GM19438 (cell line): Measurements from ENCODE around the gene FAM43B.

ENCODE experiments used
- ATAC-seq: cut with Tn5 transposase; IDR thresholded peaks from one replicate; pipeline ENCODE4 v1.9.1; 2021; ENCODE audit warnings: low read depth; ENCODE audit not compliant: unreplicated experiment

Gene FAM43B

DNA sequence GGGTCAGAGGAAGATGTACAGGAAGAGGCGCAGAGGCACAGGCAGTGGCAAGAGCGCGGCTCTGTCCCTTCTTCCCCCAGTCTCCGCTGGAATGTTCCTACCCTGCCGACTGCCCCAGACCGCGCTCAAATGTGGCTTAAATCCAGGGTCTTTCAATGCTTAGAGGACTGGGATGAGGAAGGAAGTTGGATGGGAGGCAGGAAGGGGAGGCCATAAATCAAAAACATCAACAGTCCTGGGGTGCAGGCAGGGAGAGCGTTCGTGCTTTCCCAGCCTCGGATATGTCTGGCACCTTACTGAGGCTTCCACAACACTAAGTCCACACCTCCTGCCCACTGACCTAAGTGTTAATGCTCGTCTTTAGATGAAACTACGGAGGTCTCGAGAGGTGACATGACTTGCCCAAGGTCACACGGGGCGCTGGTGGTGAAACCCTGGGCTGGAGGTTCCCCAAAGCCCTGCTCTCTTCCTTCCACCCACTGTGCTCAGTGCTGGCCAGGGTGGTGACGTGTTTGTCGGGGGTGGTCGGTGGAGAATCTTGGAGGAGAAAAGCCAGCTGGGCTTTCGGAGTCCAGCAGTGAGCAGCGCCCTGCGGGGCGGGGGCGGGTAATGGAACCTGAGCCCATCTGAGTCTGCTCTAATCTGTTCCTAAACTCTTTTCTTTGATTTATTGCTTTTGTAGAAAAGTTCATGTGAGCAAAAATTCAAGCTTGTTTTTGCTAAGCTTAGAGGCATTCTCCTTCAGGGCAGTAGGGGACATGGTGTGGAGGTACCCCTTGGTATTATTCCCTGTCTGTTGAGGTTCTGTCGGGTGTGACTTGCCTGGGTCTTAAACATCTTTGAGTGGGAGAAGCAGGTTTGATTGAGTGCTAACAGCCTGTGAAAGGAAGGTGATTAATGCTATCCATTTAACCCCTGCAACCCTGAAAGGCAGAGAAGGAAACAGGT is 37.2 kb downstream of the FAM43B start:
- ATAC-seq = no peak

- ATAC-seq = no peak
Measured at GRCh38 chr1:20590306-20590777, 38.0 kb downstream of the FAM43B start.

GRCh38 chr1:20593756-20594155 is 41.4 kb downstream of the FAM43B start:
- no peak for ATAC-seq

DNA sequence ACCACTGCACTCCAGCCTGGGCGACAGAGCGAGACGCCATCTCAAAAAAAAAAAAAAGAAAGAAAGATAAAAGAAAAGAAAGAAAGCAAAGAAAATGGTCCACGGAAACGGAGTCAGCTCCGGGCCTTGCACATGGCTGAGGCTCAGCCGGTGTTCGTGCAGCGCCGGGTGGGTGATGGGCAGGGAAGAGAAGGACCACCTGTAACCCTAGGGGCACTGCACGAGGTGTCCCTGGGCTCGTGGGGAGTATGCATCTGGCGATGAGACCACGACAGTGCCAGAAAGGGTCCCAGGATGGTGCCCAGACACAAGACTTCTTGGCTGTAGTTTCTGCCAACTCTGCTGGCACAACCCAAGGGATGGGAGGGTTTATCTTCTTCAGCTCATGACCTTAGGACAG is 42.4 kb downstream of the FAM43B start:
- ATAC-seq = no peak

GRCh38 chr1:20596106-20596505 is 43.7 kb downstream of the FAM43B start:
- ATAC-seq = no peak

- ATAC-seq = no peak
Measured at GRCh38 chr1:20597650-20598049, 45.3 kb downstream of the FAM43B start.

DNA sequence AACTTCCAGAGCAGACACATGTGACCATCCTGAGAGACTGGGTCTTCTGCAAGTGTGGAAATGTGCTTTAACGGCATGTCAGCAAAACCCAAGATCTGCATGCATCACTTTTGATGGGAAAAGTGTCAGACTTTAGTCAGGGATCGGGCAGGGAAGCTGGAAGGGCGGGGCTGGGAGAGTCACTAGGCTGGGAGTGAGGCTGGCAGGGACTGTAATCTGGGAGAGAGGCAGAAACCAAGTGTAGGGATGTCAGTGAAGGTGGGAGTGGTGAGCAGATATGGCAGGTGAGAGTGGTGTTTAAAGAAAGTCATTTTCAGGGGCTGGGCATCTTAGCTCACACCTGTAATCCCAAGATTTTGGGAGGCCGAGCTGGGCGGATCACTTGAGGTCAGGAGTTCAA is 47.8 kb downstream of the FAM43B start:
- ATAC-seq = no peak

DNA sequence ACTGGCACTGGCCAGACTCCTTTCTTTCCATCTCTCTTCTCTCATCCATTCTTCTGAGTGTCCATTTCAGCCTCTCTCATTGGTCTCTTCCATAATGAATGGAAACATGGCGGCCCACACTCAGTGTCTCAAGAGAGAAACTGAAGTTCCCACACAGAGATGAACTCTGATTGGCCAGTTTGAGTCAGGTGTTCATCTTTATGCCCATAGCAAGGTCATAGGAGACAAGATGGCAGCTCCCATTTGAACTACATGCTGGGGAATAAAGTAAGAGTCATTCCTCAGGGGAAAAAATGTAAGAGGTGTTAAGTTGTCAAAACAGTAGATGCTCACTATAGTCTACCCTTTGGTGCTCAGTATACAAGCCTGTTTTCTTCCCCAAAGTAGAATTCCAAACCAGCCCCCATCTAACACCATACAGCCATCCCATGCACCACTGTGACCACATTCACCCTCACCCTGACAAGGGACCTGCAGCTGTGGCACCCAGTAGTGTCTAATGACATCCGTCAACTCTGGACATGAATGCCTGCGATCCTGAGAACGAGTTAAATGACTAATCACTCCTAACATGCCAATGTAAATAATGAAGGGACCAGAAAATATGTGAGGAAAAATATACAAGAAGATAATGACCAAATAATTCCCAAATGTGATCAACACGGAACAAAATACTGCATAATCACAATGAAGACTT is 48.9 kb downstream of the FAM43B start:
- no peak for ATAC-seq

- ATAC-seq = no peak
Measured at GRCh38 chr1:20602851-20603450, 50.6 kb downstream of the FAM43B start.

- no peak for ATAC-seq
Measured at GRCh38 chr1:20603504-20604464, 51.4 kb downstream of the FAM43B start.
